ENCODE data around the gene OR5K2. TPM values are rescaled to one million over a fixed set of nuclear protein-coding genes. Genes with fewer than 3 reads are reported as not detected.

OR5K2 gene
- total and polyA plus RNA-seq, 2 donors (not counting 1 experiment from before 2014, with no cell fraction given) = not detected

DNA sequence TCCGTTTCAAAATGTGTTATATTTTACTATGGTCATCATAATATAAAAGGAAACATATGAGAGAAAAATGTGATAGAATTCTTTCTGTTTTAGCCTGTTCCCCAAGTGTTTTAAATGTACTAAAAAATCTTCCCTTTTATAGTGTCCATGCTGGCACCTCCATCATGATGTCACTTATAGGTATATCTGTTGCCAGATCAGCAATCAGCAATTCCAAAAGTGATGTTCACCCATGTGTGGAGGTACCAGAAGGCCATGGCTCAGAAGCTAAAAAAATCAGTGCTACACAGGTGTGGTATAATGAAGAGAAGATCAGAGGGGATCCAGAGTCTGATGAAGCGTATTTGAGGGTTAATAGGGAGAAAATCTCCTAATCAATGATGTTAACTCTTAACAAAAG is 33.2 kb downstream of the OR5K2 start:
- Histone ChIP-seq H3K9ac (ENCODE audit: low read length) (no peak overlapping the region), H4K20me1 (ENCODE audit: control insufficient read depth, insufficient read depth, low read length, poor library complexity, severe bottlenecking) (no peaks in the 10 kb centered on the region), H2AFZ (ENCODE audit: insufficient read depth, low read depth, low read length, poor library complexity, severe bottlenecking) (no peak overlapping the region), H3K4me1 (ENCODE audit: control insufficient read depth in 2 of 2, insufficient read depth in 2 of 2, low read length in 2 of 2) (no peaks in the 10 kb centered on the region), H3K9me3 (ENCODE audit: control extremely low read depth in 1 of 3, control insufficient read depth in 2 of 3, insufficient read depth in 1 of 3, low read length in 2 of 3) (no peaks in the 10 kb centered on the region), H3K27ac (ENCODE audit: low read length in 2 of 2) (no peak overlapping the region), H3K36me3 (replicated peaks in 1 of 2; ENCODE audit: control extremely low read depth in 1 of 2, control insufficient read depth in 1 of 2, extremely low read depth in 1 of 2, insufficient read depth in 2 of 2, low read length in 1 of 2) (no peaks in the 10 kb centered on the region), H3K27me3 (replicated peaks in 1 of 4; ENCODE audit: control extremely low read depth in 1 of 4, control insufficient read depth in 3 of 4, insufficient read depth in 4 of 4, low read length in 3 of 4) (no peaks in the 10 kb centered on the region), H3K79me2 (ENCODE audit: control insufficient read depth, insufficient read depth, low read length) (no peaks in the 10 kb centered on the region), H3K4me3 (ENCODE audit: control extremely low read depth in 1 of 5, extremely low read depth in 1 of 5, insufficient read depth in 1 of 5, low read depth in 2 of 5, low read length in 4 of 5) (no peak overlapping the region), H3K4me2 (replicated peaks; ENCODE audit: low read depth, low read length, poor library complexity, severe bottlenecking) (no peak overlapping the region)
- CTCF ChIA-PET = interaction anchor here (0.6 kb wide), 1 partner anchor 1262 kb away, joined by 3 read pairs; no protein-coding TSS in a partner anchor
- ATAC-seq (ENCODE audit: low read depth) = no peak
- POLR2A ChIA-PET = no interaction called here
- intact Hi-C loops (cut with micrococcal nuclease) = no loop called here
- peaks cover 3% of the 10 kb centered on the region for H3K4me1 Mint-ChIP-seq
- no peak overlapping the region for H3K4me3 Mint-ChIP-seq
- no peak overlapping the region for H3K27ac Mint-ChIP-seq
- H3K27me3 Mint-ChIP-seq = peaks cover 3% of the 10 kb centered on the region
- no peak for DNase-seq
- TF ChIP-seq EZH2 (IDR thresholded peaks at IDR 0.05; ENCODE audit: borderline replicate concordance, insufficient read depth, low read depth, low read length, poor library complexity, severe bottlenecking) = no peak
- TF ChIP-seq, protein P1, sequence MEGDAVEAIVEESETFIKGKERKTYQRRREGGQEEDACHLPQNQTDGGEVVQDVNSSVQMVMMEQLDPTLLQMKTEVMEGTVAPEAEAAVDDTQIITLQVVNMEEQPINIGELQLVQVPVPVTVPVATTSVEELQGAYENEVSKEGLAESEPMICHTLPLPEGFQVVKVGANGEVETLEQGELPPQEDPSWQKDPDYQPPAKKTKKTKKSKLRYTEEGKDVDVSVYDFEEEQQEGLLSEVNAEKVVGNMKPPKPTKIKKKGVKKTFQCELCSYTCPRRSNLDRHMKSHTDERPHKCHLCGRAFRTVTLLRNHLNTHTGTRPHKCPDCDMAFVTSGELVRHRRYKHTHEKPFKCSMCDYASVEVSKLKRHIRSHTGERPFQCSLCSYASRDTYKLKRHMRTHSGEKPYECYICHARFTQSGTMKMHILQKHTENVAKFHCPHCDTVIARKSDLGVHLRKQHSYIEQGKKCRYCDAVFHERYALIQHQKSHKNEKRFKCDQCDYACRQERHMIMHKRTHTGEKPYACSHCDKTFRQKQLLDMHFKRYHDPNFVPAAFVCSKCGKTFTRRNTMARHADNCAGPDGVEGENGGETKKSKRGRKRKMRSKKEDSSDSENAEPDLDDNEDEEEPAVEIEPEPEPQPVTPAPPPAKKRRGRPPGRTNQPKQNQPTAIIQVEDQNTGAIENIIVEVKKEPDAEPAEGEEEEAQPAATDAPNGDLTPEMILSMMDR (IDR thresholded peaks at IDR 0.05) = no peak
- no peaks in the 10 kb centered on the region for H3K9me3 Mint-ChIP-seq (ENCODE audit: insufficient read depth)
- WGBS (ENCODE audit: insufficient coverage) = no CpG with 5 or more reads among the region's 2 CpGs

DNA sequence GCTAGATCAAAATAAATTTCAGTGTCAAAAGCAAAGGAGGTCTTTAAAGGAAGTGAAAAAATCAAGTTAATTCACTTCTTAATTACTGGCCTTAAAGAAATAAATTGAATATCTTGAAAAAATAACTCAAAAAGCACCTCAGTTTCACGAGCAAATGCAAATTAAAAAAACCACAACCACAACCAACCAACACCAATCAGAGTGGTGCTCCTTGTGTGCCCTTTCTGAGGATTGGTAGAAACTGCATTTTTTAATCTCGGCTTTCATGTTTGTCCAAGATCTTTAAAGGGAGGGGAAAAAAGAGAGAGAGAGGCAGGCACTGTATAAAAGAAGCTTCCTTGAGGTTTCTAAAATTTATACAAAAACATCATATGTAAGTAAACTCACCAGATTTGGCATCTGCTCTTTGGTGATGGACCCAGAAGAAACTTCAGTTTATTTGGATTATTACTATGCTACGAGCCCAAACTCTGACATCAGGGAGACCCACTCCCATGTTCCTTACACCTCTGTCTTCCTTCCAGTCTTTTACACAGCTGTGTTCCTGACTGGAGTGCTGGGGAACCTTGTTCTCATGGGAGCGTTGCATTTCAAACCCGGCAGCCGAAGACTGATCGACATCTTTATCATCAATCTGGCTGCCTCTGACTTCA is 34.3 kb downstream of the OR5K2 start, which contains the start of gene GPR15:
GPR15 (plus strand) TSS at position 357 of the 653 bp plus-strand sequence; CDS start at position 413, 56 bp downstream.
- intact Hi-C loops (cut with micrococcal nuclease) = no loop called here
- peak within 1 kb of the TSS; percentile 0 for H2AFZ ChIP-seq (ENCODE audit: insufficient read depth, low read depth, low read length, poor library complexity, severe bottlenecking)
- ChIA-PET POLR2A (no interaction called here), CTCF (interaction anchor here (1.0 kb wide), 1 partner anchor 70 kb away, joined by 4 read pairs; no protein-coding TSS in a partner anchor)
- no peaks in the 10 kb centered on the region for H4K20me1 ChIP-seq (ENCODE audit: control insufficient read depth, insufficient read depth, low read length, poor library complexity, severe bottlenecking)
- H3K4me3 Mint-ChIP-seq = peak within 1 kb of the TSS; percentile 55
- H3K9ac ChIP-seq (ENCODE audit: low read length) = peak within 1 kb of the TSS; percentile 20
- H3K9me3 Mint-ChIP-seq (ENCODE audit: insufficient read depth) = no peaks in the 10 kb centered on the region
- no peak for ATAC-seq (ENCODE audit: low read depth)
- no peak within 1 kb of the TSS for H3K27ac ChIP-seq (ENCODE audit: low read length in 2 of 2)
- H3K27me3 Mint-ChIP-seq = peaks cover 3% of the 10 kb centered on the region
- peak within 1 kb of the TSS in 3 of 5 experiments; percentile 35 to 40 (median 39) for H3K4me3 ChIP-seq (ENCODE audit: control extremely low read depth in 1 of 5, extremely low read depth in 1 of 5, insufficient read depth in 1 of 5, low read depth in 2 of 5, low read length in 4 of 5)
- no peaks in the 10 kb centered on the region for H3K9me3 ChIP-seq (ENCODE audit: control extremely low read depth in 1 of 3, control insufficient read depth in 2 of 3, insufficient read depth in 1 of 3, low read length in 2 of 3)
- H3K79me2 ChIP-seq (ENCODE audit: control insufficient read depth, insufficient read depth, low read length) = no peaks in the 10 kb centered on the region
- no peak for TF ChIP-seq EZH2 (IDR thresholded peaks at IDR 0.05; ENCODE audit: borderline replicate concordance, insufficient read depth, low read depth, low read length, poor library complexity, severe bottlenecking)
- TF ChIP-seq, protein P1 (IDR thresholded peaks at IDR 0.05) = no peak
- H3K27me3 ChIP-seq (replicated peaks in 1 of 4; ENCODE audit: control extremely low read depth in 1 of 4, control insufficient read depth in 3 of 4, insufficient read depth in 4 of 4, low read length in 3 of 4) = no peaks in the 10 kb centered on the region
- H3K36me3 ChIP-seq (replicated peaks in 1 of 2; ENCODE audit: control extremely low read depth in 1 of 2, control insufficient read depth in 1 of 2, extremely low read depth in 1 of 2, insufficient read depth in 2 of 2, low read length in 1 of 2) = no peaks in the 10 kb centered on the region
- peak within 1 kb of the TSS; percentile 16 for H3K4me2 ChIP-seq (replicated peaks; ENCODE audit: low read depth, low read length, poor library complexity, severe bottlenecking)
- 86% methylated on average over 1 of the region's 7 CpGs for WGBS (ENCODE audit: insufficient coverage)
- DNase-seq = no peak
- no peaks in the 10 kb centered on the region for H3K4me1 ChIP-seq (ENCODE audit: control insufficient read depth in 2 of 2, insufficient read depth in 2 of 2, low read length in 2 of 2)
- peaks cover 6% of the 10 kb centered on the region for H3K4me1 Mint-ChIP-seq
- peak within 1 kb of the TSS; percentile 62 for H3K27ac Mint-ChIP-seq

Measured in B cell (primary cell).